K562 (cell line): Measurements from ENCODE around the gene NOL4L.

Experiments
- ELK1 ChIP-seq: sonication (generic); formaldehyde crosslinking; IDR thresholded peaks from 2 replicates; pipeline ENCODE4 v1.8.1; 2022; ENCODE audit warnings: missing genetic modification reagents
- FOXK2 ChIP-seq, 2 experiments: fragments of 450-650 bp; IDR thresholded peaks in 1 of 2; conservative IDR thresholded peaks in 1 of 2; 2 replicates each; pipeline ENCODE4 v1.6.1; 2016; ENCODE audit warnings: low read depth in 2 of 2, mild to moderate bottlenecking in 1 of 2
- HNRNPUL1 ChIP-seq: fragments of 200-400 bp; formaldehyde crosslinking; IDR thresholded peaks from 2 replicates; pipeline ENCODE4 v1.6.1; 2017; ENCODE audit warnings: low read length
- KAT2B ChIP-seq: IDR thresholded peaks from one replicate; pipeline ENCODE4 v1.6.1; 2012; ENCODE audit warnings: low read depth, mild to moderate bottlenecking, control low read depth, inconsistent platforms, low read length, moderate library complexity
- NFRKB ChIP-seq: fragments of 450-650 bp; IDR thresholded peaks from 2 replicates; pipeline ENCODE4 v1.6.1; 2016; ENCODE audit warnings: low read depth
- NR2C1 ChIP-seq, 2 experiments: fragments of 450-650 bp; IDR thresholded peaks; 2 replicates each; pipeline ENCODE4 v1.6.1; 2017; ENCODE audit warnings: mild to moderate bottlenecking in 2 of 2, antibody characterized with exemption in 1 of 2, inconsistent platforms in 1 of 2, missing compliant biosample characterization in 1 of 2, missing genetic modification characterization in 1 of 2
- PTTG1 ChIP-seq: fragments of 450-650 bp; IDR thresholded peaks from 2 replicates; pipeline ENCODE4 v1.6.1; 2016; ENCODE audit warnings: low read depth, mild to moderate bottlenecking, missing genetic modification characterization, missing compliant biosample characterization
- REST ChIP-seq, 2 experiments: fragments of 450-650 bp; formaldehyde crosslinking in 1 of 2; IDR thresholded peaks; 2 replicates each; pipeline versions ENCODE4 v1.4.0 to v1.6.1; 2014 to 2020; ENCODE audit warnings: mild to moderate bottlenecking in 2 of 2, borderline replicate concordance in 1 of 2, low read depth in 1 of 2
- ZBTB8A ChIP-seq: fragments of 450-650 bp; IDR thresholded peaks from 2 replicates; pipeline ENCODE4 v1.6.1; 2018; ENCODE audit warnings: mild to moderate bottlenecking, moderate library complexity; ENCODE audit not compliant: partially characterized antibody
- TF ChIP-seq, protein P1 (sequence below), 3 experiments: IDR thresholded peaks in 2 of 3; conservative IDR thresholded peaks in 1 of 3; 2 replicates each; pipeline ENCODE4 v1.5.1; 2011 to 2012; ENCODE audit warnings: low read length in 3 of 3, mild to moderate bottlenecking in 3 of 3, control low read depth in 2 of 3, improper control_type of control experiment in 1 of 3, inconsistent platforms in 1 of 3, low read depth in 1 of 3, mixed read lengths in 1 of 3, moderate library complexity in 1 of 3; ENCODE audit not compliant: insufficient read depth in 2 of 3

DNA sequence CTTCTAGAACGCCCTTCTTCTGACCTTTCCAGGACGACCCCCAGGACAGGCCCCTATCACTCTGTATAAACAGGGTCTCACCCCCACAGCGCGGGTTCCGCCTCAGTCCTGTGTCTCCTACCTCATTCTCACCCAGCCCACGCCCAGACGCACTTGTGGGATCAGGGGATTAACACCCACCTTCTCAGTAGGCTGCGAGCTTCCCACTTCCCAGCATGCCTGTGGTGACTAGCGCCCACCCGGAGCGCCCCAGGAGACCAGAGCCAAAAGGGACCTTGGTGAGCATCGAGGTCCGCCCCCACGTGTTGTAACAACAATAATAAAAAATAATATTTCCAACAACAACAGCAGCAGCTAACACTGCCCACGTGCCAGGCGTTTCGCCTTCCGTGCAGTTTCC, 40.9 kb upstream of the NOL4L start:
- TF ChIP-seq, protein P1, sequence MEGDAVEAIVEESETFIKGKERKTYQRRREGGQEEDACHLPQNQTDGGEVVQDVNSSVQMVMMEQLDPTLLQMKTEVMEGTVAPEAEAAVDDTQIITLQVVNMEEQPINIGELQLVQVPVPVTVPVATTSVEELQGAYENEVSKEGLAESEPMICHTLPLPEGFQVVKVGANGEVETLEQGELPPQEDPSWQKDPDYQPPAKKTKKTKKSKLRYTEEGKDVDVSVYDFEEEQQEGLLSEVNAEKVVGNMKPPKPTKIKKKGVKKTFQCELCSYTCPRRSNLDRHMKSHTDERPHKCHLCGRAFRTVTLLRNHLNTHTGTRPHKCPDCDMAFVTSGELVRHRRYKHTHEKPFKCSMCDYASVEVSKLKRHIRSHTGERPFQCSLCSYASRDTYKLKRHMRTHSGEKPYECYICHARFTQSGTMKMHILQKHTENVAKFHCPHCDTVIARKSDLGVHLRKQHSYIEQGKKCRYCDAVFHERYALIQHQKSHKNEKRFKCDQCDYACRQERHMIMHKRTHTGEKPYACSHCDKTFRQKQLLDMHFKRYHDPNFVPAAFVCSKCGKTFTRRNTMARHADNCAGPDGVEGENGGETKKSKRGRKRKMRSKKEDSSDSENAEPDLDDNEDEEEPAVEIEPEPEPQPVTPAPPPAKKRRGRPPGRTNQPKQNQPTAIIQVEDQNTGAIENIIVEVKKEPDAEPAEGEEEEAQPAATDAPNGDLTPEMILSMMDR (IDR thresholded peaks at IDR 0.05 in 2 of 3, conservative IDR thresholded peaks at IDR 0.05 in 1 of 3; ENCODE audit: insufficient read depth in 2 of 3, low read depth in 1 of 3, low read length in 3 of 3), result no peak
- no peak for TF ChIP-seq KAT2B
- TF ChIP-seq ZBTB8A, result no peak
- no peak for TF ChIP-seq NFRKB
- TF ChIP-seq REST (IDR thresholded peaks at IDR 0.05; ENCODE audit: borderline replicate concordance), result no peak
- TF ChIP-seq REST (CRISPR knock-in tag; IDR thresholded peaks at IDR 0.05; ENCODE audit: low read depth), result no peak
- TF ChIP-seq NR2C1 (IDR thresholded peaks at IDR 0.05), result no peak
- no peak for TF ChIP-seq NR2C1 (tag; IDR thresholded peaks at IDR 0.05)
- TF ChIP-seq FOXK2 (conservative IDR thresholded peaks at IDR 0.05 in 1 of 2, IDR thresholded peaks at IDR 0.05 in 1 of 2; ENCODE audit: low read depth in 2 of 2), result no peak
- no peak for TF ChIP-seq ELK1 (CRISPR knock-in tag)
- no peak for TF ChIP-seq PTTG1
- no peak for TF ChIP-seq HNRNPUL1
